IPS-NIHi7 (cell line): ENCODE data around the gene ZNF555.
"Not testable (repeated sequence)": the region's sequence is repeated elsewhere in the genome, so short reads cannot be mapped to it uniquely, and the experiment has no call there.

ENCODE experiments used
- DNase-seq: peaks from one replicate; pipeline ENCODE4 v3.0.0; 2012; ENCODE audit warnings: mixed read lengths; ENCODE audit errors: extremely low spot score

ZNF555 gene

DNA sequence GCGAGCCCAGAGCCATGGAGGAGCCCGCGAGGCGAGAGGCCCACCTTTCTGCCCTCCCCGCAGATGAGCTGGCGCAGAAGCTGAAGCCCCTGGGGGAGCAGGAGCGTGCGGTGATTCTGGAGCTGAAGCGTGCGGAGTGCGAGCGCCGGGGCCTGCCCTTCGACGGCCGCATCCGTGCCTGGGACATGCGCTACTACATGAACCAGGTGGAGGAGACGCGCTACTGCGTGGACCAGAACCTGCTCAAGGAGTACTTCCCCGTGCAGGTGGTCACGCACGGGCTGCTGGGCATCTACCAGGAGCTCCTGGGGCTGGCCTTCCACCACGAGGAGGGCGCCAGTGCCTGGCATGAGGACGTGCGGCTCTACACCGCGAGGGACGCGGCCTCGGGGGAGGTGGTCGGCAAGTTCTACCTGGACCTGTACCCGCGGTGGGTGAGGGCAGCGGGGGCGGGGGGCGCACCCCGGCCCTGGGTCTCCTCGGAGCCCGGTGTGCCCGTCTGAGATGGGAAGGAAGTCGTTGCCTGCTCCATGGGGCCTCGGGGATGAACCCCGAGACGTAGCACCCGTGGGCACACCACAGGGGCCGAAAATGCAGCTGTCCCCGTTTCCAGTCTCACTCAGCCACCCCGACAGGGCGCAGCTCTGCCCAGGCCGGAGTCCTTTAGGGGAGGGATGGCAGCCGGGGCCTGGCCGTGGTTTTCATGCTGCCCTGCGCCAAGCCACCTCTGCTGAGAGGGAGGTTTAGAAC lies 33.7 kb upstream of the ZNF555 start:
- no peak for DNase-seq

DNA sequence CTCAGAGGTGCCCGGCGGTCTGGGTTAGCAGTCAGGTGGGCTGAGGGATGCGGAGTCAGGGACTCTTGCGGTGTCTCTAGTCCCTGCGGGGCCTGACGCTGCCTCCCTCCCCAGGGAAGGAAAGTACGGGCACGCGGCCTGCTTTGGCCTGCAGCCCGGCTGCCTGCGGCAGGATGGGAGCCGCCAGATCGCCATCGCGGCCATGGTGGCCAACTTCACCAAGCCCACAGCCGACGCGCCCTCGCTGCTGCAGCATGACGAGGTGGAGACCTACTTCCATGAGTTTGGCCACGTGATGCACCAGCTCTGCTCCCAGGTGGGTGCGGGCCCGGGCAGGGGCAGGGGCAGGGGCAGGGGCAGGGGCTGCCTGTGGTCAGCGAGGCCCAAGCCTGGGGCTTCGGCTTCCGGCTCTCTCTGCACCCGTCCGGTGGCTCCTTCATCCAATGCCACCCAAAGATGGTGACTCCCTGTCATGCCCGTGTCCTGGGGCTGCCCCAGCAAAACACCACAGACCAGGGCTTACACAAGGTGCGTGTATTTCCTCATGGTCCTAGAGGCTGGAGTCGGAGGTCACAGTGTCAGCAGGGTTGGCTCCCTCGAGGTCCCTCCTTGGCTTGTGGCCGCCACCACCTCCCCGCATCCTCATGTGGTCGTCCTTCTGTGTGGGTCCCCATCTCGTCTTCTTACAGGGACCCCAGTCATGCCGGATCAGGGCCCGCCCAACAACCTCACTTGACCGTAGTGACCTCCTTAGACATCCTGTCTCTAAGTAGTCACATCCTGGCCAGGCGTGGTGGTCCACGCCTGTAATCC lies 32.9 kb upstream of the ZNF555 start:
- DNase-seq = no peak

DNA sequence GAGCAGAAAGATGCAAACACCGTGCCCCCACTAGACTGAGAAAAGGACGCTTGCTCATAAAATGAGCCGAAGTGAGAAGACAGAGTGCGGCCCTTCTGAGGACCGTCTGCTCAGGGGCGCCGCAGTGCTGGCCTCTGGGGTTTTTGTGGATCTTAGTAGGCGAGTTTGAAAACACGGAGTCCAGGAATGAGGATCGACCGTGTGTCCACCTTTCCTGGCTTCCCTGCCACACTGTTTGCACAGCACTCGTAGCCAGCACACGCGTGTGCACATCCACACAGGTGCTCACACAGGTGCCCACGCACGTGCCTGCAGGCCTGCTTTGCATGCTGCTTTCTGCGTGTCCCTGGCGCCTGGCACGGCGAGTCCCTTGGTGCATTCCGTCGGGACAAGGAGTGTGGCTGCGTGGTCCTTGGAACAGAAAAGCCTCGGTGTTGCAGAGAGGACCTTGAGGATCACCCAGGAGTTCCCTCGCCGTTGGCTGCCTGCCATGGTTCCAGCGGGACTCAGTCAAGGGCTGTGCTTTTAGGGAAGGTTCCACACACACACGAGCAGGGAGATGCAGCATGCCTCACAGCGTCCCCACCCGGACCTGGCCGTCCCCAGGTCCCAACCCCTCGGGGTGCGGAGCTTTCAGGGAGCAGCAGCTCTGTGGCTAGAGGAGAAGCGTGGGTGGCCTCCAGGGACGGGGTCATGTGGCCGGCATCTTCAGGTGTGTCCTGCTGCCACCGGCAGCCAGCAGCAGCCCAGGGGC lies 31.7 kb upstream of the ZNF555 start:
- no peak for DNase-seq

DNA sequence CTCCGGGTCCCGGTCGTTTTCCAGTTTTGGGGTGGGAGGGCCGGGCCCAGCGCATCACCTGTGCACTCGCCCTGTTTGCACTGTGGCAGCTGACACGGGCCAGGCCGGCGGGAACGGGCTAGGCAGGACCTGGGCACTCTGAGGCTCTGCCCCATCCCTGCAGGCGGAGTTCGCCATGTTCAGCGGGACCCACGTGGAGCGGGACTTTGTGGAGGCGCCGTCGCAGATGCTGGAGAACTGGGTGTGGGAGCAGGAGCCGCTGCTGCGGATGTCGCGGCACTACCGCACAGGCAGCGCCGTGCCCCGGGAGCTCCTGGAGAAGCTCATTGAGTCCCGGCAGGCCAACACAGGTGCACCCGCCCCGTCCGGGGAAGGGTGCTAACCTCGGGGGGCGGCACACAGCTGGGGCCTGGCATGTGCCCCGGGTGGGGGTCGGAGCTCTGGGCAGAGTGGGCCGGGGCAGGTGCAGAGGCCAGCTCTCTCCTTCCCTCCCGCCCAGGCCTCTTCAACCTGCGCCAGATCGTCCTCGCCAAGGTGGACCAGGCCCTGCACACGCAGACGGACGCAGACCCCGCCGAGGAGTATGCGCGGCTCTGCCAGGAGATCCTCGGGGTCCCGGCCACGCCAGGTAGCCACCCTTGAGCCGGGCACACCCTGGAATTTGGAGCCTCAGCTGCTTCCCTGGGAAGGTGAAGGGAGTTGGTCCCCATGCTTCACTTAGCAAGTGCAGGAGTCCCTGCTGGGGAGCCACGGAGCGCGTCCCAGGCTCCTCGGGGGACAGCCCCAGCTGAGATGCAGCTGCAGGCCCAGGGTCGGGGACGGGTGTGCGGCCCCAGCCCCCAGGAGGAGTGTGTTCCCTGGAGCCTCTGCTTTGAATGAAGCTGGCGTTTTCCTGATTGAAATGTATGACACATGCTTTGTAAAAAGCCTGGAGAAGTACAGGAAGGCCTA lies 30.9 kb upstream of the ZNF555 start:
- no peak for DNase-seq

DNA sequence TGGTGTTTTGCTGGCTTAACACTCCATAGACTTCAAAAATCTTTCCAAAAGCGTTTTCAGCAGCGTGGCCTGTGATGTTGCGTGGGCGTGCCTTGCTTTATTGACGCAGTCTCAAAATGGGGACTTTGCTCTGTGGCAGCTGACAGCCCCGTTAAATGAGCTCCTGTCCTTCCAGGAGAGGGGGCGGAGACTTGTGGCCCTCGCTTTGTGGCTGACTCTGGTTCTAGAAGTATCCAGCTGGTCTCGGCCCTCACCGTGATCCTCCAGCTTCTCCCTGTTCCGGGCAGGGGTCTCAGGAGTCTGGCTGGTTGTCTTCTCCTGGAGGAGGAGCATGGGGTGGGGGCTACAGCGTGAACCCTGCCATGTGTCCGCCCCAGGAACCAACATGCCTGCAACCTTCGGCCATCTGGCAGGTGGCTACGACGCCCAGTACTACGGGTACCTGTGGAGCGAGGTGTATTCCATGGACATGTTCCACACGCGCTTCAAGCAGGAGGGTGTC lies 30.0 kb upstream of the ZNF555 start:
- no peak for DNase-seq

DNA sequence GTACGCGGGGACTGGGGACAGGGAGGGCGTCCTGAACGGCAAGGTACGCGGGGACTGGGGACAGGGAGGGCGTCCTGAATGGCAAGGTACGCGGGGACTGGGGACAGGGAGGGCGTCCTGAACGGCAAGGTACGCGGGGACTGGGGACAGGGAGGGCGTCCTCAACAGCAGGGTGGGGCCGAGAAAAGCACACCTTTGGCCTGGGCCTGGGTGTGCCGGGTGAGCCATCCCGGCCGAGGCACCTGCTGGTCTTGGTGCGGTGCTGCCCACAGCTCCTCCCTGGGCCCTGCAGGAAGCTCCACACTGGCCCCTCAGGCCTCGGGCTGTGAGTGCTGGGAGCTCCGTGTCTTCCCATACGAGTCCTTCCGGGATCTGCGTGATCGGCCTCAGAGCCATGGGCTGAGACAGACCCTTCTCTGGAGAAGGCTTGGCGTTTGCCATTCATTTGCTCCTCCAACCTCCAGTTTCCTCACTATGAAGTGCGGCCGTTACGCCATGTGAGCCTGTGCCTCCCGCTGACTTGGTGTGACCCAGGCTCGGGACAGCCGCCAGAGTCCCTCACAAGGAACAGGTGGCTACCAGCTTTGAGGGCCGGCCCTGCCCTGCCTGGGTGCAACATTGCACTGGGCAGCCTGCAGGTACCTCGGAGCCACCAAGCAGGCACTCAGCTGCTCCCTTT lies 29.4 kb upstream of the ZNF555 start:
- DNase-seq = no peak

DNA sequence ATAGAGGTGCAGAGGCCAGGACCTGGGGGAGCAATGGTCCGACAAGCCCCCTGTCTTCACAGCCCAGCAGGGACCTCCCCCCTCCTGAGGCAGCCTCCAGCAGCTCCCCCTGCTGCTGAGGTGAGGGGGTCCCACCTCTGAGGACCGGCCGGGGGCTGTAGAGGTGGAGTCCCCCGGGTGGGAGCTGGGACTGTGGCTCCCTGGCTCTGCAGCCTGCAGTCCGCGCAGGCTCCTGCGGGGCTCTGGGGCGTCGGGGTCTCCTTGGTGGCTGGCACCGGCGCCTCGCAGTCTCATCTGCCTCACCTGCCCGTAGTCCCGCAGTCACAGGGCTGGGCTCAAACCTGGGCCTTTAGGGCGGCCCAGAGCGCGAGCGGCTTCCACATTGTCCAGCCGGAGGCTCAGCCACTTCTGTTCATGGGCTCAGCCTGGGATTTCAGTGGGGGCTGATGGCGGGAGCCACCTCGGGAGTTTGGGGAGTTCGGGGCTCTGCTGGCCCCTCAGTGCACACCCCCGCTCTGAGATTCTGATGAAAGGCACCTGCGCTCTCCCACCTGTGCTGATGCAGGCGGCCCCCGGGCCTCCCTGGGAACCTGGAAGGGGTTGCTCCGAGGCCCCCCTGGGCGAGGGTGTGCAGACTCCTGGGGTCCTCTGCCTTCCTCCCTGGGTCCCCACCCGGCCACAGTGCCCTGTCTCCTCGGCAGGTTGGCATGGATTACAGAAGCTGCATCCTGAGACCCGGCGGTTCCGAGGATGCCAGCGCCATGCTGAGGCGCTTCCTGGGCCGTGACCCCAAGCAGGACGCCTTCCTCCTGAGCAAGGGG lies 28.7 kb upstream of the ZNF555 start:
- no peak for DNase-seq

DNA sequence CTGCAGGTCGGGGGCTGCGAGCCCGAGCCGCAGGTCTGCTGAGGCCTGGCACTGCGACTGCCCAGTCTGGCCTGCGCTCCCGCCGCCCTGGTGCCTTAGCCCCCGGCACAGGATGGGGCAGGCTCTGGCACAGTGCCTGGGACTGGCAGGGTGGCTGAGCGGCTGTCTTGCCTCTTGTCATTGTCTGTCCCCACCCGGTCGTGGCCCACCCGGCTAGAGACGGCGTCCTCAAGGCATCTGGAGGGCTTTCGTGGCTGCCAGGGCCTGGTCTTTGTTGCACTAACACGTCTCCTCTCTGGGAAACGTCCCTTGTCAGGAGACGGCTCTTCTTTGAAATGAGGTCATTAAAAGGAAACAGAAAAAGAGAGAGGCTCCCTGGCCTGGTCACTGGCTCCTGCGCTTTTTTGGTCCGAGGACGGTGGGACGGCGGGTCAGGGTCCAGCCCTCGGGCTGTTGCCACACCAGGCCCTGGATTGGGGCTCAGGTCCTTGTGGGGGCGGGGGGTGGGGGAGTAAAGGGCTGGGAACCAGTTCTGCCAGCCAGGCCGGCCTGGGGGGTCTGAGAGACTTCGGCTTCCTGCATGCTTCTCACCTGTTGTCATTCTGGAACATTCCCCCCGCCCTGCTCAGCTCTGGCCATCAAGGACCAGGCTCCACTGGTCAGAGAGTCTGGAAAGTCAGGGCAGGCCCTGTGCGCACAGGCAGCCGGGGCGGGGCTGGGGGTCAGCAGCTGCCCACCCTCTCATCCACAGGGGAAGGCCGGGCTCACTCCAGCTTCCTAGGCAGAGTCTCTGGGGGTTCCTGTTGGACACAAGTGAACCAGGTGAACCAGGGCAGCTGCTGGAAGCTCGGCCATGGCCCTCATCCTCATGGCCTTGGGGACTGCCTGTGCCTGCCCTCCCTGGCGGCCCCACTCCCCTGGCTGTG lies 27.8 kb upstream of the ZNF555 start:
- no peak for DNase-seq

DNA sequence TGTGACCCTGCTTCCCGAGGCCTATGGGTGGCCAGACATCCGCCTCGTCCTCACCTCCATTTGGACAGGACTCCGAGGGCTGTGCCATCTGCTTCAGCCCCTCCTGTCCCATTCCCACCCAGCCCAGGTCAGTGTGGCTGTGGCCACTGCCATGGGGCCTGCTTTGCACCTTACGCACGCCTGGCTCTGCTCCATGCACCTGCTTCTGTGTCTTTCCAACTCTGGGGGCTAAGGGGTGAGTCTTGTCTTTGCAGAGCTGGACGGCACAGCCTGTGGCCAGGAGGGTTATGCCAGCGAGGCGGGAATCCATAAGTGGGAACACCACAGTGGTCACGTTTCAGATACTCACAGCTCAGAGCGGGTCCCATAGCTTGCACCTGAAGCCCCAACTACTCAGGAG lies 26.8 kb upstream of the ZNF555 start:
- DNase-seq = no peak

DNA sequence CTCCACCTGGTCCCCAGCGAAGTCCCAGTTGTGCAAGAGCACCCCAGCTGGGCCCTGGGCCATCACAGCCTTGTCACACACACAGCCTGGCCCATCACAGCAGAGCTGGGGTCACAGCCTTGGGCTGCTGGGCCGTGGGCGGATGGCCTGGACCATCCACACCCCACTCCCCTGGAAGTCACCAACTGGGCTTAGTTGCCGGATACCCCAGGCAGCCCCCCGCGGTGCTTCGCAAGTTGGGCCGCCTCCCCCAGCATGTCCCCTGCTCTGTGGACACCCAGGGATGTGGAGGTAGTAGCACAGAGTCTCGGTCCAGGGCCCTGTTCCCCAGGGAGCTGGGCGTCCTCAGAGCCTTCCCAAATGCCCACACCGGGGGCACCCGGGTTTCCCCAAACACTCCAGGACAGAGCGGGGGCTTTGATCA lies 26.1 kb upstream of the ZNF555 start:
- DNase-seq = no peak

DNA sequence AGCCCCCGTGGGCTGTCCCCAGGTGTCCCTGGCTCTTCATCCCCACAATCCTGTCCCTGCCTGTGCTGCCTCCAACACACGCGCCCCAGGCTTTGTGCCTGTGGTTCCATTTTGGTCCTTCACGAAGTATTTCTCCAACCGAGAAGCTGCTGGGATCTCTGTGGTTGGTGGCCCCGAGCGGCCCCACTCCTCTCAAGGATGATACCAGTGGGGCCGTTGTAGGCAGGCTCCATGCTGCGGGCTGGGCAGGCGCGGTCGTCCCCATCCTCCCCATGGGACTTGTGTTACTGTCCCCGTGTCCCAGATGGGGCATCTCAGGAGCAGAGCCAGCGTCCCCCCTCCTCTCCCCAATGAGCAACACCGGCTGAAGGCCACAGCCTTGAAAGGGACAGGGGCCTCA lies 25.4 kb upstream of the ZNF555 start:
- no peak for DNase-seq

DNA sequence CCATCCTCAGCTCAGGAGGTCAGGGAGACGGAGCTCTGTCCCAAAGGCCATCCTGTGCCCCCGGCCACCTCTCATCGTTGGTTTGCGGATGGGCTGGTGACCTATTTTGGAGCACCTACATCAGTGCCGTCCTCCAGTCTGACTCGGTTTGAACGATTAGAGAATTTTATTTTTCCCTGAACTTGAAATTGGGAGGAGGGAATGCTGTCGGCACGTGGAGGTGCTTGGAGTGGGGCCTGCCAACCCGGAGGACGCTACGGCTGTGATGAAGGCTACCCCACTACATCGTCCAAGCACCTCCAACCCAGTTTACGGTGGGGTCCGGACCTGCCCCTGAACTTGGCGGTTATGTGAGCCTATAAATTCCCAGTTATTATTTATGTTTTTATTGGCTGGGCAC lies 24.6 kb upstream of the ZNF555 start:
- DNase-seq = no peak

DNA sequence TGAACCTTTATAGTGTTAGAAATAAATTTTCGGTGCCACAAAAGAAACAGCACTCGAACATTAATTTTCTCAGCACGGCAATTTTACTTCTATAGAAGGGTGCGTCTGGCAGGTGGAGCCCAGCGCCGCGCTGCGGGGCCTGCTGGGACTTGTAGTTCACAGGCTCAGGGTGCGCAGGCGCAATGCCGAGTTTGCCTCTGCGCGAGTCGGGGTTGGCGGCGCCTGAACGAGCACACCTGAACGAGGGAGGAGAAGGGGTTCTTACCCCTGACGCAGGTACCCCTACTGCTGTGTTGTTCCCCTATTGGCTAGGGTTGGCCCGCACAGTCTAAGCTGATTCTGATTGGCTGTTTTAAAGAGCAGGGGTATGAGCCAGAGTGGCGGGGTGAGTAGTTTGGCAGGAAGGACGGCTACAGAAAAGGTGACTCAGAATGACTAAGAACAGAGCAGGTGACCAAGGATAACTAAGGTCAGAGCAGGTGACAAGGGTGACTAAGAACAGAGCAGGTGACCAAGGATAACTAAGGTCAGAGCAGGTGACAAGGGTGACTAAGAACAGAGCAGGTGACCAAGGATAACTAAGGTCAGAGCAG lies 23.9 kb upstream of the ZNF555 start:
- DNase-seq = not testable (repeated sequence)

DNA sequence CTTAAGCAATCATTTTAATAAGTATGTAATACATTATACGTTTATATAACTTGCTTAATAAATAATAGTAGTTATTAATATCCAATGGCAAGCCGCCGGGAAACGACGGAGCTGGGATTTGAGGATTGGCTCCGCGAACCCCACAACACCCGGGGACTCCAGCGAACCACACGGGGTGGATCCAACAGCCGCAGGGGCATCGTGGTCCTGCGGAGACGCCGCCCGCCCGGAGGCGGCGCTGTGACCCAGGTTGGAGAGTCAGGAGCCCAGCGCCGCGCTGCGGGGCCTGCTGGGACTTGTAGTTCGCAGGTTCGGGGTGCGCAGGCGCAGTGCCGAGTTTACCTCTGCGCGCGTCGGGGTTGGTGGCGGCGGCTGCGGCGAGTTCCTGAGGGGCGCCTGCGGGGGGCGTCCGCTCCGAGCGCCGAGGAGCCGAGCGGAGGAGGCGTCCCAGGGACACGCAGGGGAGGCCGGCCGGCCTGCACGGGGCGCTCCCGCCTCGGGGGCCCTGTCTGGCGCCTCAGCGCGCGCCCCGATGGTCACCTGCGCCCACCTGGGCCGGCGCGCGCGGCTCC lies 21.6 kb upstream of the ZNF555 start, which contains the start of gene ZNF554:
Gene ZNF554, plus strand, starts transcription at position 329 of the 572 bp plus-strand sequence. Its CDS starts 204 bp downstream, at position 533.
- peak; percentile 95 for DNase-seq

DNA sequence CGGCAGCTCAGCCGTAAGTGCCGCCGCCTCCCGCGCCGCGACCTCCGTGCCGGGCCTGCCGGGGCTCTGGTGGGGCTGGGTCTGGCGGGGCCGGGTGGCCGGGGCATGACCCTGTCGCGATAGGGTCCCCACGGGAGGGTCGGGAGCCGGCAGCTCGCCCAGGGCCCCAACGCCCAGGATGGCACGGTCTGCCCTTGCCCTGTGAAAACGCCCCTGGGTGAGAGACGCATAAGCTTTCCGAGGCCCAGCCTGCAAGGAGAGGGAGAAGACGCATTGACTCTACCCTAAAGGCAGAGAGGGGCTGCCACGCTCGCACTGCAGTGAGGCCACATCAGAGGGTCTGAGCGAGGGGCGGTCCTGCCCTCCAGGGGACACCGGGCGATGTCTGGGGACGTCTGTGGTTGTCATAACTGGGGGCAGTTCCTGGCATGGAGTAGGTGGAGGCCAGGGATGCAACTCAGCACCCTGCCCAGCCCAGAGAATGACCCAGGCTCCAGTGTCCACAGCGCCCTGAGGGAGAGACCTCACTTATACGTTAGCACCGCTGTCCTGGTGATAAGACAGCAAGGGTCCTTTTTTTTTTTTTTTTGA lies 21.1 kb upstream of the ZNF555 start:
- DNase-seq = peak; percentile 55

DNA sequence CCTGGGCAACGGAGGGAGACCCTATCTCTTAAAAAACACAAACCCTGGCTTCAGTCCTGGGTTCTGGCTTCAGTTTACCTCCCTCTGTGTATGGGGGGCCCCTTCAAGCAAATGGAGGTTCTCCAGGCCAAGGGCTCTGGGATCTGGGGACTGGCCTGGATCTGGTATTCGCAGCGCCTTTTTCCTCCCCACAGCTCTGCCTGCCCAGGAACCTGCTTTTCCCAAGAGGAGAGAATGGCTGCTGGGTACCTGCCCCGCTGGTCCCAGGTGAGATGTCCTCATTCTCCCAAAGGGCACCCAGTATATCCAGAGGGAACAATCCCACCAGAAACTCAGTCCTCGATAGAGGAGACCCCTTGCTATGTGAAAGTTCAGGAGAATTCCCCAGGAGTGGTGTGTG lies 18.4 kb upstream of the ZNF555 start:
- DNase-seq = no peak

DNA sequence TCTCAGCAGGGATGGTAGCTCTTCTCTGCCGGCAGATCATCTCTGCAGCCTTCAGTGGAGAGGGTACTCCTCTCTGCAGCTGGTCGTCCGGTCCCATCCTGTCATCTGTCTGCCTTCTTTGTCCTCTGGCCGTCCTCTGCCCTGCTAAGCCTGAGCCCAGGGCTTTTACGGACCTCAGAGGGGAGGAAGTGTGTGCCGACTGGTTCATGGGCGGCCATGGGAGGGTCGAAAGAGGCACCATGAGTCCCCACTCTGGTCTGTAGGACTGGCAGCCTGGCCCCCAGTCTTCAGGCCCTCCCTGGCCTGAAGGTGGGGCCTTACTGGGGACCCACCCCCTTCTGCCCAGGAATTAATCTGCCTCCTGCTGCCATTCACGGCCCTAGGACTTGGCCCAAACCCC lies 17.6 kb upstream of the ZNF555 start:
- no peak for DNase-seq
